GM23248 (cell line): ENCODE data around the gene CCN2.

Experiments
- EZH2 ChIP-seq: fragments of 200-600 bp; sonication (generic); IDR thresholded peaks from 2 replicates; pipeline ENCODE4 v1.6.1; 2018; ENCODE audit warnings: antibody characterized with exemption, mild to moderate bottlenecking; ENCODE audit not compliant: insufficient read depth, poor library complexity, severe bottlenecking
- EZH2phosphoT487 ChIP-seq: fragments of 200-600 bp; sonication (generic); IDR thresholded peaks from 2 replicates; pipeline ENCODE4 v1.6.1; 2018; ENCODE audit warnings: antibody characterized with exemption, moderate library complexity, mild to moderate bottlenecking, low read depth; ENCODE audit not compliant: insufficient read depth

- TF ChIP-seq EZH2 (no peak), EZH2phosphoT487 (no peak)
These were observed 3.0 kb downstream of the CCN2 start for GRCh38 chr6:131947986-131948661.
